MM.1S (cell line): ENCODE measurements around the gene TEAD4.

ENCODE experiments used
- EZH2 ChIP-seq: fragments of 300-600 bp; sonication (generic); optimal IDR thresholded peaks from 2 replicates; pipeline ENCODE3; 2017; ENCODE audit warnings: low read depth, mild to moderate bottlenecking, antibody characterized with exemption, low read length, mixed read lengths
- TF ChIP-seq, protein P1 (sequence below): fragments of 300-600 bp; sonication (generic); IDR thresholded peaks from 2 replicates; pipeline ENCODE4 v1.5.1; 2016; ENCODE audit warnings: antibody characterized with exemption, low read length, mixed read lengths

DNA sequence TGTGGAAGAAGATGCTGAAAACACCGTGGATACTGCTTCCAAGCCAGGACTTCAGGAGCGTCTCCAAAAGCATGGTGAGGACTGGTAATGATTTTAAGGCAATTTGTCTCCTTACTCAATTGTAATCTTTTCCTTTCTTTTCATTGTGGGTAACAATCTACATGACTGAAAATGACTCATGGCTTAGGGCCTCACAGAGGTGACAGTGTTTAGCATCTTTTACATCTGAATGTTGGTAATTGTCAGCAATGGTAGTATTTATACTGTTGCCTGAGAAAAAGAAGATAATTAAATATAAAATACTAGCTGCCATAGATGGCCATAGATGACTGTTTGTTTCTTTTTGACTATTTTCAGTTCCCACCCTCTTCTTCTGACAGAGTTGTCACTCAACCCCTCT lies 36.9 kb upstream of the TEAD4 start:
- no peak for TF ChIP-seq EZH2
- TF ChIP-seq, protein P1, sequence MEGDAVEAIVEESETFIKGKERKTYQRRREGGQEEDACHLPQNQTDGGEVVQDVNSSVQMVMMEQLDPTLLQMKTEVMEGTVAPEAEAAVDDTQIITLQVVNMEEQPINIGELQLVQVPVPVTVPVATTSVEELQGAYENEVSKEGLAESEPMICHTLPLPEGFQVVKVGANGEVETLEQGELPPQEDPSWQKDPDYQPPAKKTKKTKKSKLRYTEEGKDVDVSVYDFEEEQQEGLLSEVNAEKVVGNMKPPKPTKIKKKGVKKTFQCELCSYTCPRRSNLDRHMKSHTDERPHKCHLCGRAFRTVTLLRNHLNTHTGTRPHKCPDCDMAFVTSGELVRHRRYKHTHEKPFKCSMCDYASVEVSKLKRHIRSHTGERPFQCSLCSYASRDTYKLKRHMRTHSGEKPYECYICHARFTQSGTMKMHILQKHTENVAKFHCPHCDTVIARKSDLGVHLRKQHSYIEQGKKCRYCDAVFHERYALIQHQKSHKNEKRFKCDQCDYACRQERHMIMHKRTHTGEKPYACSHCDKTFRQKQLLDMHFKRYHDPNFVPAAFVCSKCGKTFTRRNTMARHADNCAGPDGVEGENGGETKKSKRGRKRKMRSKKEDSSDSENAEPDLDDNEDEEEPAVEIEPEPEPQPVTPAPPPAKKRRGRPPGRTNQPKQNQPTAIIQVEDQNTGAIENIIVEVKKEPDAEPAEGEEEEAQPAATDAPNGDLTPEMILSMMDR, result no peak
